Measurements from ENCODE around the gene RFC2. TPM values are rescaled to one million over a fixed set of nuclear protein-coding genes. Genes with fewer than 3 reads are reported as not detected.
A peak's percentile ranks its signal among the peaks of the same experiment; 100 is the strongest.

Gene RFC2
- total RNA-seq, 1 donor from 2014 or later: 8.3 TPM

- intact Hi-C loops (cut with DNase I): loop anchor here (5.0 kb wide), 1 partner anchor 34 kb away; the partner anchor contains the start of gene RFC2
- no peak for DNase-seq (ENCODE audit: low spot score)
Measured at GRCh38 chr7:74286131-74286530, 31.9 kb upstream of the RFC2 start.

GRCh38 chr7:74284781-74285259 is 30.6 kb upstream of the RFC2 start:
- no peak for DNase-seq (ENCODE audit: low spot score)
- intact Hi-C loops (cut with DNase I): loop anchor here (5.0 kb wide), 1 partner anchor 33 kb away; the partner anchor contains the start of gene RFC2

GRCh38 chr7:74283858-74284447 is 29.8 kb upstream of the RFC2 start:
- intact Hi-C loops (cut with DNase I): no loop called here
- DNase-seq (ENCODE audit: low spot score): no peak

- DNase-seq (ENCODE audit: low spot score): no peak
- intact Hi-C loops (cut with DNase I): no loop called here
Measured at GRCh38 chr7:74282748-74283459, 28.7 kb upstream of the RFC2 start.

GRCh38 chr7:74280985-74281384 is 26.8 kb upstream of the RFC2 start:
- intact Hi-C loops (cut with DNase I): no loop called here
- DNase-seq (ENCODE audit: low spot score): no peak

GRCh38 chr7:74277636-74278035 is 23.4 kb upstream of the RFC2 start:
- intact Hi-C loops (cut with DNase I): no loop called here
- DNase-seq (ENCODE audit: low spot score): no peak

GRCh38 chr7:74275401-74275881 is 21.2 kb upstream of the RFC2 start:
- DNase-seq (ENCODE audit: low spot score): no peak
- intact Hi-C loops (cut with DNase I): no loop called here

GRCh38 chr7:74272305-74273038 is 18.3 kb upstream of the RFC2 start:
- peak; percentile 83 for DNase-seq (ENCODE audit: low spot score)
- intact Hi-C loops (cut with DNase I): no loop called here

GRCh38 chr7:74271742-74272141 is 17.5 kb upstream of the RFC2 start:
- no peak for DNase-seq (ENCODE audit: low spot score)
- intact Hi-C loops (cut with DNase I): no loop called here

- DNase-seq (ENCODE audit: low spot score): no peak
- intact Hi-C loops (cut with DNase I): no loop called here
Measured at GRCh38 chr7:74269757-74270277, 15.6 kb upstream of the RFC2 start.

- no peak for DNase-seq (ENCODE audit: low spot score)
- intact Hi-C loops (cut with DNase I): no loop called here
Measured at GRCh38 chr7:74267756-74268565, 13.8 kb upstream of the RFC2 start.

GRCh38 chr7:74266191-74266963 is 12.2 kb upstream of the RFC2 start:
- no peak for DNase-seq (ENCODE audit: low spot score)
- intact Hi-C loops (cut with DNase I): no loop called here

- intact Hi-C loops (cut with DNase I): no loop called here
Measured at GRCh38 chr7:74263399-74264120, 9.4 kb upstream of the RFC2 start.

GRCh38 chr7:74262639-74263398 is 8.6 kb upstream of the RFC2 start:
- intact Hi-C loops (cut with DNase I): no loop called here
- DNase-seq (ENCODE audit: low spot score): no peak

More at GRCh38 chr7:74263399-74264120, 9.4 kb upstream of the RFC2 start:
- no peak for DNase-seq (ENCODE audit: low spot score)

GRCh38 chr7:74258639-74259038 is 4.4 kb upstream of the RFC2 start:
- no peak for DNase-seq (ENCODE audit: low spot score)
- intact Hi-C loops (cut with DNase I): no loop called here

GRCh38 chr7:74256491-74257408 is 2.6 kb upstream of the RFC2 start:
- DNase-seq (ENCODE audit: low spot score): no peak
- intact Hi-C loops (cut with DNase I): no loop called here
